CD8-positive, alpha-beta memory T cell (primary cell): ENCODE measurements around the gene FAP. TPM values are rescaled to one million over a fixed set of nuclear protein-coding genes. Genes with fewer than 3 reads are reported as not detected.
A peak's percentile ranks its signal among the peaks of the same experiment; 100 is the strongest.

ENCODE experiments used
- CTCF ChIA-PET: fragments of 350-600 bp; sonication (Branson Sonifier 250); formaldehyde crosslinking; loops from one replicate; lab custom pipeline; 2021; ENCODE audit warnings: antibody characterized with exemption; lab: Charles Lee
- POLR2A ChIA-PET: fragments of 350-600 bp; sonication (Branson Sonifier 250); formaldehyde crosslinking; loops from one replicate; lab custom pipeline; 2021; ENCODE audit warnings: antibody characterized with exemption; lab: Charles Lee
- DNase-seq, 5 donors: peaks; one replicate each; pipeline versions ENCODE4 v3.0.0 to v3.0.0-alpha.2; 2020 to 2022; ENCODE audit warnings: mixed read lengths in 1 of 5
- H3K27ac ChIP-seq: one replicate; pipeline ENCODE4 v1.7.0; 2013; ENCODE audit warnings: low read depth, mild to moderate bottlenecking, low read length, moderate library complexity
- H3K27me3 ChIP-seq: 2 replicates; pipeline ENCODE4 v1.7.0; 2013; ENCODE audit warnings: low read length, mild to moderate bottlenecking; ENCODE audit not compliant: insufficient read depth, poor library complexity, severe bottlenecking
- H3K36me3 ChIP-seq: 2 replicates; pipeline ENCODE4 v1.7.0; 2013; ENCODE audit warnings: mild to moderate bottlenecking, low read length, moderate library complexity; ENCODE audit not compliant: insufficient read depth
- H3K4me1 ChIP-seq: 2 replicates; pipeline ENCODE4 v1.7.0; 2013; ENCODE audit warnings: mild to moderate bottlenecking, low read length, moderate library complexity; ENCODE audit not compliant: insufficient read depth
- H3K4me3 ChIP-seq: 2 replicates; pipeline ENCODE4 v1.7.0; 2013; ENCODE audit warnings: mild to moderate bottlenecking, low read length
- H3K9me3 ChIP-seq: 2 replicates; pipeline ENCODE4 v1.7.0; 2013; ENCODE audit warnings: mild to moderate bottlenecking, low read length
- H3K27ac Mint-ChIP-seq, 8 donors: one replicate each; pipeline ENCODE4 v1.8.0; 2020 to 2021; ENCODE audit warnings: mixed read lengths in 8 of 8, mild to moderate bottlenecking in 6 of 8, inconsistent platforms in 3 of 8, moderate library complexity in 3 of 8
- H3K27me3 Mint-ChIP-seq, 2 donors: one replicate each; pipeline ENCODE4 v1.8.0; 2020 to 2021; ENCODE audit warnings: mixed read lengths in 2 of 2, mild to moderate bottlenecking in 1 of 2, moderate library complexity in 1 of 2
- H3K36me3 Mint-ChIP-seq, 3 donors: one replicate each; pipeline ENCODE4 v1.8.0; 2020 to 2021; ENCODE audit warnings: mixed read lengths in 3 of 3, inconsistent platforms in 1 of 3, mild to moderate bottlenecking in 1 of 3
- H3K4me1 Mint-ChIP-seq, 3 donors: one replicate each; pipeline ENCODE4 v1.8.0; 2020 to 2021; ENCODE audit warnings: mixed read lengths in 3 of 3, inconsistent platforms in 1 of 3, mild to moderate bottlenecking in 1 of 3
- H3K4me3 Mint-ChIP-seq, 7 donors: one replicate each; pipeline ENCODE4 v1.8.0; 2020 to 2021; ENCODE audit warnings: mixed read lengths in 7 of 7, mild to moderate bottlenecking in 6 of 7, moderate library complexity in 4 of 7, inconsistent platforms in 2 of 7
- H3K9me3 Mint-ChIP-seq, 5 donors: one replicate each; pipeline ENCODE4 v1.8.0; 2020 to 2022; ENCODE audit warnings: mixed read lengths in 5 of 5, mild to moderate bottlenecking in 3 of 5, moderate library complexity in 2 of 5, inconsistent platforms in 1 of 5
- polyA plus RNA-seq: library from polyadenylated mRNA; unstranded; fragments of 300-500 nt; fragmentation: Illumina TruSeq; gene quantifications from one replicate; pipeline ENCODE4 v1.2.3, GENCODE V29; 2021
- total RNA-seq, 2 experiments: library from RNA; stranded (reverse); gene quantifications; one replicate each; pipeline ENCODE4 v1.2.3, GENCODE V29; 2021

The FAP gene
- total and polyA plus RNA-seq, 3 experiments from 2014 or later: not detected

DNA sequence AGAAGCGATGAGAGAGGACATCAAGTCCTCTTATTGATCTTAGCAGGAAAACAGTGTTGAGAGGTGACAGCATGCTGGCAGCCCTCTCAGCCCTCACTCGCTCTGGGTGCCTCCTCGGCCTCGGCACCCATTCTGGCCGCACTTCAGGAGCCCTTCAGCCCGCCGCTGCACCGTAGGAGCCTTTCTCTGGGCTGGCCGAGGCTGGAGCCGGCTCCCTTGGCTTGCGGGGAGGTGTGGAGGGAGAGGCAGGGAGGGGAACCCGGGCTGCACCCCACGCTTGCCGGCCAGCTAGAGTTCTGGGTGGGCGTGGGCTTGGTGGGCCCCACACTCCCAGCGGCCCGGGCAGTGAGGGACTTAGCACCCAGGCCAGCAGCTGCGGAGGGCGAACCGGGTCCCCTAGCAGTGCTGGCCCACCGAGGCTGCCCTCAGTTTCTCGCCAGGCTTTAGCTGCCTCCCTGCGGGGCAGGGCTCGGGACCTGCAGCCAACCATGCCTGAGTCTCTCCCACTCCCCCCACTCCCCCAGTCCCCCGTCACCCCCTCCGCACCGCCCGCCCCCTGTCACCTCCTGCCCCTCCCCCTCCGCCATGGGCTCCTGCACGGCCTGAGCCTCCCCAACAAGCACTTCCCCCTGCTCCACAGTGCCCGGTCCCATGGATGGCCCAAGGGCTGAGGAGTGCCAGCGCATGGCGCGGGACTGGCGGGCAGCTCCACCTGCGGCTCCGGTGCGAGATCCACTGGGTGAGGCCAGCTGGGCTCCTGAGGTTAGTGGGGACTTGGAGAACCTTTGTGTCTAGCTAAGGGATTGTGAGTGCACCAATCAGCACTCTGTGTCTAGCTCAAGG, 8.4 kb downstream of the FAP start:
- H3K4me3 Mint-ChIP-seq: no peak overlapping the region
- Histone ChIP-seq H3K9me3 (no peaks in the 10 kb centered on the region), H3K27me3 (no peaks in the 10 kb centered on the region), H3K27ac (no peak overlapping the region), H3K36me3 (no peaks in the 10 kb centered on the region), H3K4me1 (no peaks in the 10 kb centered on the region), H3K4me3 (no peak overlapping the region)
- no peak overlapping the region for H3K27ac Mint-ChIP-seq
- H3K36me3 Mint-ChIP-seq: no peaks in the 10 kb centered on the region
- ChIA-PET CTCF (no interaction called here), POLR2A (no interaction called here)
- peaks cover 19 to 35% of the 10 kb centered on the region in 2 donors for H3K27me3 Mint-ChIP-seq
- DNase-seq: no peak
- no peaks in the 10 kb centered on the region for H3K9me3 Mint-ChIP-seq
- no peaks in the 10 kb centered on the region for H3K4me1 Mint-ChIP-seq

- Histone ChIP-seq H3K27me3 (no peaks in the 10 kb centered on the region), H3K9me3 (no peaks in the 10 kb centered on the region), H3K27ac (no peak overlapping the region), H3K4me3 (no peak overlapping the region), H3K4me1 (no peaks in the 10 kb centered on the region), H3K36me3 (no peaks in the 10 kb centered on the region)
- Mint-ChIP-seq H3K4me1 (no peaks in the 10 kb centered on the region), H3K9me3 (no peaks in the 10 kb centered on the region), H3K4me3 (no peak overlapping the region), H3K27me3 (peaks cover 16 to 26% of the 10 kb centered on the region in 2 donors), H3K36me3 (no peaks in the 10 kb centered on the region), H3K27ac (no peak overlapping the region)
- POLR2A ChIA-PET: no interaction called here
- no peak for DNase-seq
- CTCF ChIA-PET: no interaction called here
Observed at GRCh38 chr2:162233197-162233596, 10.0 kb downstream of the FAP start.

DNA sequence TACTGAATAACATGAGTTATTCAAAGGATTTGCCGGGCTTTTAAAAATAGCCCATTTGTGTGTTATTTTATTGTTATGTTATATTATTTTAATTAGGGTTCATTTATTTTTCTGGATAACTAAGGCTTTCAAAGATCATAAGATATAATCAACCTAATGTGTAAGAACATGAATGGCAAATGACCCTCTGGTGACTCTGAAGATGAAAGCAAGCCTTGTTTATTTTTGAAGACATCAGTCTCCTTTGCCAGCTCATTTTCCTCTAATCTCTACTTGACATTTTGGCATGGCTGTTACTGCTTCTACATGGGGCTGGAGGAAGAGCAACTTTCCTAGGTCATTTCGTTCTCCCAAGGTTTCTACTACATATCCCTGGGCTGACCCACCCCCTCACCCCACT, 10.6 kb downstream of the FAP start:
- DNase-seq: no peak
- Mint-ChIP-seq H3K27ac (no peak overlapping the region), H3K36me3 (no peaks in the 10 kb centered on the region), H3K4me1 (no peaks in the 10 kb centered on the region), H3K4me3 (no peak overlapping the region), H3K9me3 (no peaks in the 10 kb centered on the region), H3K27me3 (peaks cover 13 to 22% of the 10 kb centered on the region in 2 donors)
- H3K36me3 ChIP-seq: no peaks in the 10 kb centered on the region
- H3K27me3 ChIP-seq: no peaks in the 10 kb centered on the region
- ChIA-PET CTCF (no interaction called here), POLR2A (no interaction called here)
- no peak overlapping the region for H3K4me3 ChIP-seq
- H3K4me1 ChIP-seq: no peaks in the 10 kb centered on the region
- H3K9me3 ChIP-seq: no peaks in the 10 kb centered on the region
- no peak overlapping the region for H3K27ac ChIP-seq

DNA sequence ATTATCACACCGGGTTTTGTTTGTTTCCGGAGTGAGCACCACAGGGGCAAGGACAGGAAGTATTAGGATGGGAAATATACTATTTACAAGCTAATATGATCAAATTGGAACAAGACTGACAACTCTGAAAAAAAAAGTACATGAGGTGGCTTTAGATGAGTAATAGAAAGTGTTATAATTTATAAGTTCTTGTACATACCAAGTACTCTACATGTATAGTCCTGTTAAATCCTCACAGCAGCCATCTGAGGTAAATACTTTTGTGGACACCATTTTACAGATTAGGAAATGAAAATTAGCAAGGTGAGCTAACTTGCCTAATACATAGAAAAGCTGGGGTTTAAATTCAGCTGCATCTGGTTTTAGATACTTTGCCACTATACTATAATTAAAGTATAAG, 11.2 kb downstream of the FAP start:
- Mint-ChIP-seq H3K27ac (no peak overlapping the region), H3K4me1 (no peaks in the 10 kb centered on the region), H3K27me3 (peaks cover 11 to 25% of the 10 kb centered on the region in 2 donors), H3K9me3 (no peaks in the 10 kb centered on the region), H3K36me3 (no peaks in the 10 kb centered on the region), H3K4me3 (no peak overlapping the region)
- no peaks in the 10 kb centered on the region for H3K36me3 ChIP-seq
- no peaks in the 10 kb centered on the region for H3K9me3 ChIP-seq
- ChIA-PET POLR2A (no interaction called here), CTCF (interaction anchor here (3.5 kb wide), 1 partner anchor 11 kb away, joined by 14 read pairs; no protein-coding TSS in a partner anchor)
- no peaks in the 10 kb centered on the region for H3K27me3 ChIP-seq
- no peak overlapping the region for H3K27ac ChIP-seq
- DNase-seq: no peak
- H3K4me1 ChIP-seq: no peaks in the 10 kb centered on the region
- H3K4me3 ChIP-seq: no peak overlapping the region

DNA sequence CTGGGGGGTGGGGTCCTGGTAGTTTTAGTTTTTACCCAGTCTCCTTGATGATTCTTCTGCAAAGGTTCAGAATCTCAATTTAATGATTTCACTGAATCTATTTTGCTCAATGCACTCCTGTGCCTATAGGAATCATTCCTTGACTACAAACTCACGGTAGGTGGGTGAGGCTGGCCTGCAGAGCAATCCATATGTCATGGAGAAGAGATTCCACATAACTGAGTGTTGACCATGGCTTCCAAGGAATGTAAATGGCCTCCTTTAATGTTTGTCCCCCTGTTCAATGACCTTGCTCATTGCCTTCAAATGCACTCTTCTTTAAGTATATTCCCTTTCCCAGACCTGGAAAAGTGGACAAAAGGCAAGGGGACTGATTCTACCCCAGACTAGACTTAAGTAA, 12.5 kb downstream of the FAP start:
- no peaks in the 10 kb centered on the region for H3K4me1 Mint-ChIP-seq
- H3K27ac ChIP-seq: no peak overlapping the region
- H3K4me3 Mint-ChIP-seq: no peak overlapping the region
- H3K27me3 ChIP-seq: no peaks in the 10 kb centered on the region
- H3K4me1 ChIP-seq: no peaks in the 10 kb centered on the region
- peaks cover 9 to 17% of the 10 kb centered on the region in 2 donors for H3K27me3 Mint-ChIP-seq
- no peaks in the 10 kb centered on the region for H3K36me3 Mint-ChIP-seq
- no peaks in the 10 kb centered on the region for H3K9me3 Mint-ChIP-seq
- H3K4me3 ChIP-seq: no peak overlapping the region
- no peaks in the 10 kb centered on the region for H3K9me3 ChIP-seq
- H3K27ac Mint-ChIP-seq: no peak overlapping the region
- DNase-seq: no peak
- ChIA-PET CTCF (interaction anchor here (0.7 to 3.5 kb wide), 2 partner anchors 10 to 590 kb away, joined by 3 to 14 read pairs; no protein-coding TSS in a partner anchor), POLR2A (no interaction called here)
- no peaks in the 10 kb centered on the region for H3K36me3 ChIP-seq

- Mint-ChIP-seq H3K27me3 (peaks cover 5 to 21% of the 10 kb centered on the region in 2 donors), H3K4me3 (no peak overlapping the region), H3K9me3 (no peaks in the 10 kb centered on the region), H3K4me1 (no peaks in the 10 kb centered on the region), H3K36me3 (no peaks in the 10 kb centered on the region), H3K27ac (no peak overlapping the region)
- CTCF ChIA-PET: interaction anchor here (1.3 kb wide), 1 partner anchor 11 kb away, joined by 3 read pairs; no protein-coding TSS in a partner anchor
- Histone ChIP-seq H3K27me3 (no peaks in the 10 kb centered on the region), H3K4me1 (no peaks in the 10 kb centered on the region), H3K4me3 (no peak overlapping the region), H3K27ac (no peak overlapping the region), H3K9me3 (no peaks in the 10 kb centered on the region), H3K36me3 (no peaks in the 10 kb centered on the region)
- POLR2A ChIA-PET: no interaction called here
- DNase-seq: no peak
Observed at GRCh38 chr2:162226836-162227235, 16.4 kb downstream of the FAP start.

- Mint-ChIP-seq H3K4me1 (peaks cover 0 to 4% (median 0%) of the 10 kb centered on the region in 3 donors), H3K27me3 (peaks cover 16 to 54% of the 10 kb centered on the region in 2 donors), H3K36me3 (no peaks in the 10 kb centered on the region), H3K4me3 (no peak overlapping the region), H3K27ac (no peak overlapping the region), H3K9me3 (no peaks in the 10 kb centered on the region)
- Histone ChIP-seq H3K36me3 (no peaks in the 10 kb centered on the region), H3K9me3 (no peaks in the 10 kb centered on the region), H3K27me3 (peaks cover 6% of the 10 kb centered on the region), H3K4me3 (no peak overlapping the region), H3K4me1 (no peaks in the 10 kb centered on the region), H3K27ac (no peak overlapping the region)
- DNase-seq: peak; percentile 15 to 74 (median 34)
- POLR2A ChIA-PET: no interaction called here
- CTCF ChIA-PET: interaction anchor here (0.7 to 3.9 kb wide), 19 partner anchors 8 to 634 kb away, joined by 3 to 30 read pairs (median 4); partner anchors contain the start of gene FAP
Observed at GRCh38 chr2:162221064-162221463, 22.2 kb downstream of the FAP start.

DNA sequence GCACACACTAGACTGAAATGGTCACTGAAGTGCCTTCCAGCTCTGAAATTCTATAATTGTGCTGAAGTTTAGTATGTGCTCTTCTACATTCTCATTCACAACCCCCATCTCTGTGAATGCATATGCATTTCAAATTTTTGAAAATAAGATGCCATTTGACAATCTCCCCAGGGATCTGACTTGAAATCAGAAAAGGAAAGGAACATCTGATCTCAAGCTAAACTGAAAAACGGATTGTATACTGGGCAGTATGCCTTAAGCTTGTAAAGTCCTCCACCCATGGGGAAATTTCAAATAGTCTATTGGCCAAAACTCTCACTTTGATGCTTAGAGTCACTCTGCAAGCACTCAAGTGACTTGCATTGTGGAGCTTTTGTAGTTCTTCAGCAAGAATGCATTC, 22.9 kb downstream of the FAP start:
- CTCF ChIA-PET: interaction anchor here (0.5 to 3.9 kb wide), 11 partner anchors 9 to 196 kb away, joined by 3 to 30 read pairs (median 7); partner anchors contain the start of gene FAP
- Histone ChIP-seq H3K36me3 (no peaks in the 10 kb centered on the region), H3K4me3 (no peak overlapping the region), H3K27me3 (peaks cover 6% of the 10 kb centered on the region), H3K9me3 (no peaks in the 10 kb centered on the region), H3K4me1 (no peaks in the 10 kb centered on the region), H3K27ac (no peak overlapping the region)
- no peaks in the 10 kb centered on the region for H3K9me3 Mint-ChIP-seq
- H3K4me3 Mint-ChIP-seq: no peak overlapping the region
- POLR2A ChIA-PET: interaction anchor here (1.0 kb wide), 1 partner anchor 99 kb away, joined by 3 read pairs; no protein-coding TSS in a partner anchor
- DNase-seq: no peak
- H3K36me3 Mint-ChIP-seq: no peaks in the 10 kb centered on the region
- peaks cover 16 to 55% of the 10 kb centered on the region in 2 donors for H3K27me3 Mint-ChIP-seq
- no peak overlapping the region for H3K27ac Mint-ChIP-seq
- H3K4me1 Mint-ChIP-seq: peaks cover 0 to 4% (median 0%) of the 10 kb centered on the region in 3 donors
